H1 (cell line): ENCODE data around the gene SLC11A1. TPM values are rescaled to one million over a fixed set of nuclear protein-coding genes. Genes with fewer than 3 reads are reported as not detected.

Experiments used
- BACH1 ChIP-seq: IDR thresholded peaks from 2 replicates; pipeline ENCODE4 v1.6.1; 2012; ENCODE audit warnings: low read length, improper control_type of control experiment
- CHD7 ChIP-seq: fragments of 300-600 bp; sonication (generic); IDR thresholded peaks from 2 replicates; pipeline ENCODE4 v1.7.1; 2012; ENCODE audit warnings: low read length, moderate library complexity, mild to moderate bottlenecking, inconsistent platforms; ENCODE audit not compliant: insufficient replicate concordance
- KDM4A ChIP-seq: IDR thresholded peaks from one replicate; pipeline ENCODE4 v1.7.1; 2012; ENCODE audit warnings: low read depth, mild to moderate bottlenecking, moderate library complexity, low read length, inconsistent platforms; ENCODE audit not compliant: severe bottlenecking
- NANOG ChIP-seq: IDR thresholded peaks from 2 replicates; pipeline ENCODE4 v1.6.1; 2011; ENCODE audit warnings: low read length, low read depth, mild to moderate bottlenecking, inconsistent platforms; ENCODE audit not compliant: insufficient read depth, poor library complexity, severe bottlenecking
- POLR2A ChIP-seq, 2 experiments: IDR thresholded peaks; 1 replicate in 1 of 2; 2 replicates in 1 of 2; pipeline ENCODE4 v1.6.1; 2011; ENCODE audit warnings: low read depth in 2 of 2, low read length in 2 of 2, mild to moderate bottlenecking in 2 of 2; ENCODE audit errors: control extremely low read depth in 1 of 2
- SIX5 ChIP-seq: IDR thresholded peaks from 2 replicates; pipeline ENCODE4 v1.6.1; 2011; ENCODE audit warnings: mild to moderate bottlenecking, low read depth, low read length
- SRF ChIP-seq: IDR thresholded peaks from 2 replicates; pipeline ENCODE4 v1.6.1; 2011; ENCODE audit warnings: mild to moderate bottlenecking, low read depth, low read length, moderate library complexity
- SUZ12 ChIP-seq: fragments of 200-600 bp; sonication (generic); IDR thresholded peaks from 2 replicates; pipeline ENCODE4 v1.6.1; 2012; ENCODE audit warnings: mild to moderate bottlenecking, inconsistent platforms, low read length, moderate library complexity, mixed read lengths
- TCF12 ChIP-seq: IDR thresholded peaks from 2 replicates; pipeline ENCODE4 v1.6.1; 2011; ENCODE audit warnings: low read depth, mild to moderate bottlenecking, low read length
- TEAD4 ChIP-seq: IDR thresholded peaks from 2 replicates; pipeline ENCODE4 v1.6.1; 2012; ENCODE audit warnings: low read depth, low read length, inconsistent platforms, mixed read lengths
- polyA plus RNA-seq, 7 experiments: library from polyadenylated mRNA; depleted of rRNA in 3 of 7; stranded (reverse) in 5 of 7; unstranded in 2 of 7; fragments of >200 nt in 5 of 7; fragments of 200-250 nt in 2 of 7; gene quantifications; 1 replicate in 5 of 7; 2 replicates in 1 of 7; 4 replicates in 1 of 7; pipeline versions ENCODE4 v1.2.1 to v1.2.3, GENCODE V29; 2011 to 2013; ENCODE audit warnings: missing spikeins in 2 of 7, mixed read lengths in 2 of 7
- total RNA-seq: library from RNA; stranded (reverse); fragmentation: NEBNext Ultra II Directional; extraction: Animal tissue kit (Norgen Biotek cat#: 25700); gene quantifications from 2 replicates; pipeline ENCODE4 v1.2.1, GENCODE V29; 2021
- TF ChIP-seq, protein P1 (sequence below): IDR thresholded peaks from 2 replicates; pipeline ENCODE4 v1.6.1; 2011; ENCODE audit warnings: low read depth, mild to moderate bottlenecking, low read length; ENCODE audit not compliant: insufficient read depth

SLC11A1 gene
- total and polyA plus RNA-seq, 2 of the 8 experiments (the other 6 are each of a cell fraction or from before 2014, with no cell fraction given): 0.20 to 0.43 TPM

DNA sequence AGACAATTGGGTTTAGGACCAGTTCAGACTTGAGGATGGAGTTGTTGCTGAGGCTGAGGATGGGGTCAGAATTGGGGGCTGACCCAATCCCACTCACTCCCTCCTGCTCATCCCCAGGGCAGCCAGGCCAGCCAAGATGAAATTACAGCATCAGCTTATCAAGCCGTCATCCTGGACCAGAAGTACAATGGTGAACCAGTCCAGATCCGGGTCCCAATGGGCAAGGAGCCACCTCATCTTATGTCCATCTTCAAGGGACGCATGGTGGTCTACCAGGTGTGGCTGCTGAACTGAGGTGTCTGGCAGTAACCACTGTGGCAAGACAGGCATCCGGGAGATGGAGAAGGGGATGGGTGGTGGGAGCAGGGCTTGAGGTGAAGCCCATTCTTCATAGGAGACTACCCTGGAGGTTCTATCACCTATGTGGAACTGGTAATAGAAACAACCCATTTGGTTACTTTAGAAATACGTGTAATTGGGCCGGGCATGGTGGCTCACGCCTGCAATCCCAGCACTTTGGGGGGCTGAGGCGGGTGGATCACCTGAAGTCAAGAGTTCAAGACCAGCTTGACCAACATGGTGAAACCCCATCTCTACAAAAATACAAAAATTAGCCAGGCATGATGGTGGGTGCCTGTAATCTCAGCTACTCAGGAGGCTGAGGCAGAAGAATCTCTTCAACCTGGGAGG is 50.7 kb downstream of the SLC11A1 start (continued):
- TF ChIP-seq CHD7: no peak
- no peak for TF ChIP-seq TEAD4
- no peak for TF ChIP-seq SIX5
- TF ChIP-seq, protein P1, sequence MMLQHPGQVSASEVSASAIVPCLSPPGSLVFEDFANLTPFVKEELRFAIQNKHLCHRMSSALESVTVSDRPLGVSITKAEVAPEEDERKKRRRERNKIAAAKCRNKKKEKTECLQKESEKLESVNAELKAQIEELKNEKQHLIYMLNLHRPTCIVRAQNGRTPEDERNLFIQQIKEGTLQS: no peak
- no peak for TF ChIP-seq SUZ12
- TF ChIP-seq KDM4A: no peak
- no peak for TF ChIP-seq TCF12
- TF ChIP-seq NANOG: no peak
- no peak for TF ChIP-seq POLR2A (IDR thresholded peaks at IDR 0.05; ENCODE audit: control extremely low read depth in 1 of 2, low read depth in 2 of 2, low read length in 2 of 2)
- no peak for TF ChIP-seq BACH1
- TF ChIP-seq SRF: no peak
